Measurements from ENCODE around the gene TECRL.

Gene TECRL, protein sequence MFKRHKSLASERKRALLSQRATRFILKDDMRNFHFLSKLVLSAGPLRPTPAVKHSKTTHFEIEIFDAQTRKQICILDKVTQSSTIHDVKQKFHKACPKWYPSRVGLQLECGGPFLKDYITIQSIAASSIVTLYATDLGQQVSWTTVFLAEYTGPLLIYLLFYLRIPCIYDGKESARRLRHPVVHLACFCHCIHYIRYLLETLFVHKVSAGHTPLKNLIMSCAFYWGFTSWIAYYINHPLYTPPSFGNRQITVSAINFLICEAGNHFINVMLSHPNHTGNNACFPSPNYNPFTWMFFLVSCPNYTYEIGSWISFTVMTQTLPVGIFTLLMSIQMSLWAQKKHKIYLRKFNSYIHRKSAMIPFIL

DNA sequence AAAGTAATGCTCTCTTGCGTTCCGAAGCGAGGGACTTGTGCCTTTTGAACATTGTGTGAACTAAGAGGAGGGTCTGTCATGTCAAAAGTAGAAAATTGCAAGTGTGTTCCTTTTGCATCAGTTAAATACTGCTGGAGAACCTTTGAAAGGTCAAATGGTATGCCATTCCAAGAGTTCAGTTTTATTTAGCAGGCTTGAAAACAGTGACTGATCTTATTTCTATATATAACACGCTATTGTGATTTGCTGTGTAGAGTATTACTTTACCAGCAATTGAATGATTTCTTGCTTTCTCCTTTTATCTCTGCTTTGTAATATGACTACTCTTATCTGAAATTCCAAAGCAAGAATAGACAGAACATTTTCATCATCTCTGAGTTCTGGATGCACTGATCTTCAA is at the start of gene TECRL:
TSS of gene TECRL (minus strand) at position 151 of the 400 bp plus-strand sequence. CDS start at position 52, 99 bp downstream.
- DNase-seq, result no peak

DNA sequence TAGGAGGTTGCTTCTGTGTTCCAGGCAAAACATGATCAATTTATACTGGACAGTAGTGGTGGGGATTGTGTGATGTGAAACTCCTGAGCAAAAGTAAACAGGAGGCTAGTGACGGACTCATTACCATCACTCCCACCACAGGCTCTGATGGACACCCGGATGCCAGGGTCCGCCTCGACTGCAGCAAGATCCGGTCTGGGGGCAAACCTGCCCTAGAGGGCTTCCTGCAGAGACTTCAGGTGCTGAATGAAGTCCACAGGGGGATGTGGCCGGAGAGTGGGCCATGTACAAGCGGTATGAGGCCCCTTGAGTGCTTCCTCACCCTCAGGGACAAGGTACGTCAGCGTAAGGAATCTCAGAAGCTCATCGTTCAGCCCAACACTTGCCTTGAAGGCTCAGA is 23.4 kb upstream of the TECRL start:
- DNase-seq, result no peak

DNA sequence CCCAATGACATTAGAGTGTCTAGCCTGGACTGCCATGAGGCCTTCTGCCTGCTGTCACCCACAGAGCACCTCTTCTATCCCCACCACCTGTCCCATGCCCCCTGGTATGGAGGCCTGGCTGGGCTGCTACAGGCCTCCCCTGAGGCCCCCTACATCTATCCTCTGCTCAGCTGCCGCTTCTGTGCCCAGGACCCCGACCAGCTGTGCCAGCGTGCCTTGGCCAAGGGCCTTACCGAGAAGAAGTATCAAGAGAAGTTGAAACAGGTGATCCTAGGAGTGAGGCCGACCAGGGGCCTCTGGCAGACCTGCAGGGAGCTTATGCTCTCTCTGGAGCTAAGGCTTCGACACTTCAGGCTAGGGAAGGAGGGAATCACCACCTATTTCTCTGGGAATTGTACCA is 21.7 kb upstream of the TECRL start:
- DNase-seq, result no peak

DNA sequence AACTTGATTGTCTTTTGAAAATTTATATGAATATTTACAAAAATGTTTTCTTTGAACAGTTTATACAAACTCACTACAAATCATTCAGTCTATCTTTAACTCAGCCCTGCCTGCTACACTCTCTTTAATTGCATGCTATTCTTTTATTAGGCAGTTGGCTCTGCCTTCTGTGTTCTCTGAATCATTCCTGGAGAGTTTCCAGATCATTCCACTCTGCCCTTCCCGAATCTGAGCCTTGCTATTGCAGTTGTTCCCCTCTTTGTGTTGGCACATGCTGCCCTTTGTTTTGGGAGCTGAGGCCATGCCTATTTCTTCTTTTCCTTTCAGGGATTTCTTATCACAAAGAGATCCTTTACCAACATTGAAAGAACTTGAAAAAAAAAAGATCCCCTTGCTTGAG is 8.7 kb upstream of the TECRL start:
- DNase-seq, result no peak

DNA sequence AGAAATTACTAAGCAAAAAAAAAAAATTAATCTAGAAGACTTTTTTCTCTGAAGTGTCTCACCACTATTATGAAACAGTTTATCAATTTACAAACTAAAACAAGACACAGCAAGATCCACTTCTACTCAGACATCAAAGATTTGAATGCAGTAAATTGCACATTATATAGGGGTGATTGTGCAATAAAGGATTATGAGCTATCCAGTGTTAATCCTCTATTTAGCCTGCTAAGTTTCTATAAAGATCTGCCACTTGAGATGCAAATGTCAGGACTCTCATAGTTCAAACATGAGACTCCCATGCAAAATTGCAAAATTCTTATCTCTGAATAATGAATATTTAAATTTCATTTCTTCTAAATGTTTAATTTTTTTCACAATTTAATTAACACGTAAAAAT is 2.2 kb downstream of the TECRL start:
- no peak for DNase-seq

DNA sequence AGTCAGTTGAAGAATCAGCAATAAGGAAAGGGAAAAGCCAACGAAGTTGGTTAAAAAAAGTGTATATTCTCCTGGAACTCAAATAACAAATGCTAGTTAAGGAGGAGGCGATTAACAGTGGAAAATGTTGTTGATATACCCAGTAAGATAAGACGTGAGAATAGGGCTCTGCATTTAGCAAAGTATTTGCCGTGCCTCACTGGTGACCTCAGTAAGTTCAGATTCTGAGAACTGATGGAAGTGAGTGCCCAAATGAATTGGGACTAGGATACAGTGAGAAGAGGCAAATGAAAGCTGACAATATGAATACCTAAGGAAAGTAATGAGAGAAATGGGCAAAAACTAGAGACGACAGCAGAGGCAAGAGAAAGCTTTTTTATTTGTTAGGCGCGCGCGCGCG is 3.5 kb downstream of the TECRL start:
- DNase-seq, result no peak

DNA sequence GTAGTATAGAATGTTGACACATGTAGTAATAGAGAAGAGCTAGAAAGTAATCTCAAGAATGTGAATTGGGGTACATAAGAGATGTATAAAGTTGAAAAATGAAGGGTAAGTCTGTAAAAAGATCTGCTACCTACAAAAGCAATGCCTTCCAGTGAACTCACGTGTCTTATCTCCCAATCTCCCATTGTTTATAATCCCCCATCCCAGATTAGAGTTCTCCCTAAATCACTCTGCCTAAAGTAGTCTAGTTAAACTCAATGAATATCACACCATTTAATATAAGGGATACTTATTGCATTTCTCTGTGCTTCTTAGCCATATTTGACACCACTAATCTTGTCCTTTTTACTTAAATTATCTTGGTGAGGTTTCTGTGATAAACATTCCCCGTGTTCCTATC is 6.6 kb downstream of the TECRL start:
- DNase-seq, result no peak

DNA sequence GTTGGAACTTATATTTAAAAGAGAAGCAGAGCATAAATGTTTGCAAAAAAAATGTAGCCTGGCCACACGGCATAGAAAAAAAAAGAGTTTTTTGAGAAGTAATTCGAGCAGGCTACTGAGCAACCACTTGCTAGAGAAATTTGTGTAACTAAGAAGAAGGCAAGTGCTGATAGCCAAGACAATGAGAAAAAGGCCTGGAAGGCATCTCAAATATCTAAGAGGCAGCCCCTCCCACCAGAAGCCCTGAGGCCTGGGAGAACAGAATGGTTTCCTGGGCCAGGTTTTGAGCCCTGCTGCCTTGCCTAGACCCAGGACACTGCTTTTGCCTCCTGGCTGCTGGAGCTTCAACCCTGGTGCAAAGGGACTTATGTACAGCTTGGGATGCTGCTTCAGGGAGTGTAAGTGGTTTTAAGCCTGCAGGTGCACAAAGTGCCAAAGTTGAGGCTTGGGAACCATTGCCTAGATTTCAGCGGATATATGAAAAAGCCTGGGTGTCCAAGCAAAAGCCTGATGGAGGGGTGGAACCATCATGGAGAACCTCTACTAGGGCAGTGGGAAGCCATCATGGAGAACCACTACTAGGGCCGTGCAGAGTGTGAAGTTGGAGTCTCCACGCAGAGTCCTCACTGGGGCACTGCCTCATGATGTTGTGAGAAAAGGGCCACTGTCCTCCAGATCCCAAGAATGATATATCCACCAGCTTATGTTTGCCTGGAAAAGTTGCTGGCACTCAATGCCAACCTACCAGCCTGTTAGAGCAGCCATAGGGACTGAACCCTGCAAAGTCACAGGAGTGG is 9.7 kb downstream of the TECRL start:
- DNase-seq, result no peak

DNA sequence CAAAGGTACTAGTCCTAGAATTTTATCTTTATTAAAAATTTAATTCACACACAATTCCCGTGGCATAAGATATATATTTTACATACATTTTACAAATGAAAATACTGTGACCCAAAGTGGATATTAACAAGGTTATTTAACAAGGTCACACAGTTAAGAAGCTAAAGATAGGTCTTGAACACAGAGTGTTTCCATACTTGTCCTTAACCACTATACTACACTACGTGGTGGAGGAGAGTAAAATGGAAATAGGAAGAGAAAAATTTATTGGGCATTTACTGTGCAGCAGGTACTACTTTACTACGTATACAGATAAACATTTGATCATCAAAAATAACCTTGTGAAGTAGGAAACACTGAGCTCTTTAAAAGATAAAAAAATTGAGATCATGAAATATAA is 14.8 kb downstream of the TECRL start:
- DNase-seq, result no peak

DNA sequence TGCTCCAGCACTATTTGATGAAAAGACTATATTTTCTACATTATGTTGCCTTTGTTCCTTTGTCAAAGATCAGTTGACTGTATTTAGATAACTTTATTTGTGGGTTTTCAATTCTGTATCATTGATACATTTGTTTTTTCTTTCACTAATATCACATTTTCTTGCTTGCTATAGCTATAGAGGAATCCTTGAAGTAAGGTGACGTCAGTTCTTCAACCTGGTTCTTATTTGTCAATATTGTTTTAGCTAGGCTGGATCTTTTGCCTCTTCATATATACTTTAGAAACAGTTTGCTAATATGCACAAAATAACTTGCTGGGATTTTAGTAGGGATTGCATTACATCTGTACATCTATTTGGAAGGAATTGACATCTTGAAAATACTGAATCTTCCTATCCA is 21.0 kb downstream of the TECRL start:
- no peak for DNase-seq

DNA sequence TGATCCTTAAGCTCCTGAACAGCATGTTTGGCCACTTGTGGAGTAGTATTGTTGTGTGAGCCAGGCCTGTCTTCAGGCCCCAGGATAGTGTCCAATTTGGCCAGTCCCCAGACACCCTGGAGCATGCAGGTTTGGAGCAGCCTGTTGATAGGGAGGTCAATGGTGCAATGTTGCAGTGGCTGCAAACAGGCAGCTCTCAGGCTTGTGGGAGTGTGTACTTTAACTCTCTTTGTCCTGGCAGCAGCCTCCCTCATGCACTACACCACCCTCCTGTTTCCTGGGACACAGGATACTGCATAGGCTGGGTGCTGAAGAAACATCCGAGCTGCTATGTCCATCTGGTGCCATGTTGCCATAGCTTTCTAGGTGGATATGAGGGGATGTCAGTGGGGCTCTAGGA is 24.0 kb downstream of the TECRL start:
- no peak for DNase-seq

DNA sequence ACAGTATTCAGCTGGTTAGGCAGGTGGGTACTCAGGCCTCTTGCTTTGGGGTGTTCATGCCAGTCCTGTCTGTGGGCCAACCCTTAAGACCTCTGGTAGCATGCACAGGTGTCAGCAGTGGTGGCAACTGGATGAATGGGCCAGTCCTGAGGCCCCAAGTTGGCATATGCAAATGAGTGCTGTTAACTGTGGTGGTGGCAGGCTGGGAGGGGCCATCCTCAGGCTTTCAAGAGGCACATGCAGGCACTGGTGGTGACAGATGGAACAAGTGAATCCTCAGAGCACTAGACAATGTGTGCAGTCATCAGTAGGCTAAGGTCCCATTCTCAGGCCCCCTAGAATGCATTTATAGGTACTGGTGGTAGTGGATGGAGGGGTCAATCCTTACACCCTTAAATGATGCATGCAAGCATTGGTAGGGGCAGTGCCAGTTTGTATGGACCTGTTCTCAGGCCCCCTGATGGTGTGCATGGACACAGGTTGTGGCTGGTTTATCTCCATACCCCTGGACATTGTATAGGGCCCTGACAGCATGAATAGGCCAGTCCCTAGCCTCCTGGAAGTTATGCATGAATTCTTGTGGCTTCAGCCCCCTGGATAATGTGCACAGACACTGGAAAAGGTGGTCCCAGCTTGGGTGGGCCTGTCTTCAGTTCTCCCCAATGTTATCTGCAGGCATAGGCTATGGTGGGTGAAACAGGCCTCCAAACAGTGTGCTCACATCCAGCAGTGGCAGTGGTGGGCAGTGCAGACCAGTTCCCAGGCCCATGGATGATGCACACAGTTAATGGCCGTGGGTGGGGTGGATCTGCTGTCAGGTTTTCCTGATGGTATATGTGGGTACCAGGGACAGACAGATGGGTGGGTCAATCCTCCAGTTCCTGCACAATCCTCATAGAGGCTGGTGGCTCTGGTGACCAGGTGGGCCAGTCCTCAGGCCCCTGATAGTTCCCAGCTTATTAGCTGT is 24.7 kb downstream of the TECRL start:
- DNase-seq, result no peak

DNA sequence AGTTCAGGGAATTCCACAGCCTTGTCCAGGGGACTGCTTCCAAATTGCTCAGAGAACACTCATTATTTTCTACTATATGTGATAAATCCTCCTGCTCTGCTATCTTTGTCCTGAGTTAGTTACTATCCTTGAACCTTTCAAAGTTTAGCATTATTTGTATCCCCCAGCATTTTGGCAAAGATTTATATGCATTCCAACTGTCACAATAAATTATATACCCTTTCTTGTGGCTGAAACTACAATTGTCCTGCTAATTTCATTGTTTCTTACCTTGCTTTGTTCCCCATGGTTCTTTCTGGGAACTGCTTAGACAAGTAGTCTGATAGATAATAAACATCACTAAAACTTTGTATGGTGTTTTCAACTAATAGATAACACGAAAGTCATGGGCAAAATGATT is 40.5 kb downstream of the TECRL start:
- no peak for DNase-seq

DNA sequence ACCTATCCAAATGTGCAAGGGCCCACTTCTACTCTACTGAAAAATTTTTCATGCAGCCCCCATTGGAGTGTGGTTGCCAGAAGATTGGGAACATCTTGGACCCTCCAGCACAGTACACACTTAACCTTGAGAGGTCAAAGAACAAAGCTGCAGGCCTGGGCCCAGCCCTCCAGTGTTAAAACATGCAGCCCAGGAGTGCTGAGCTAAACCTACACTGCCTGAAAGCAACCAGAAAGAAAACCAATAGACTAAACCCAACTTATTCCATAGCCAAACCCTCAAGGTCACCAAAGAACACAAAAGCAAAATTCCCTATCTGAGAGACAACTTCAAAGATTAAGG is 47.9 kb downstream of the TECRL start:
- no peak for DNase-seq

DNA sequence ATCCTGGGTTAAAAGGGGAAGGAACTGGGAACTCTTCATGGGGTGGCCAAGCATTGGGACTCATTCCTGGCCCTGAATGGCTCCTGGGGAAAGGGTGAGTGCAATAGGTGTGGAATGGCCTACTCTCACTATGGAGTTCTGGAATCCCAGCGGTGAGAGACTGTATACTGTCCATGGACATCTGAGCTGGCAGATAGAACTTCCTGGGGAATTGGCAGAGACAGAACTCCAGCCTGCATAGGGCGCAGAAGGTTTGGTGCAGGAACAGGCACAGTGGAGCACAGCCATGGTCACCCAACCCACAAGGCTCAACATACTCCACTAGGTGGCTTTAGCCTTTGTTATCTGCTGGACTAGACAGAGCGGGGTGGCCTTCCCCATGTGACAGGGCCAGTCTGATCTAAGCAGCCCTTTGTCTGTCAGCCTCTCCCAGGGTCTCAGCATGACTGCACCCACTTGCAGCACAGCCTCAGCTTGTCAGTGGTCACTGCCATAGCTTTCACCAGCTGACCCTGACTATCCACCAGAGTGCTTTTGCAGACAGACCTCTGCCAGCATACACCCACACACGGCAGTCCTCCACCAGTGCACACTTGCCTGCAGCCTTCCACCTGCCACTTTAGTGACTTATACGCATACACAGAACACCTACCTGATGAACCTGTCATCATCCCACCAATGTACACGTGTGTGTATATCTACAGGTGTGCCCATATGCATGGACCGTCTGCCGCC is 48.4 kb downstream of the TECRL start:
- no peak for DNase-seq

DNA sequence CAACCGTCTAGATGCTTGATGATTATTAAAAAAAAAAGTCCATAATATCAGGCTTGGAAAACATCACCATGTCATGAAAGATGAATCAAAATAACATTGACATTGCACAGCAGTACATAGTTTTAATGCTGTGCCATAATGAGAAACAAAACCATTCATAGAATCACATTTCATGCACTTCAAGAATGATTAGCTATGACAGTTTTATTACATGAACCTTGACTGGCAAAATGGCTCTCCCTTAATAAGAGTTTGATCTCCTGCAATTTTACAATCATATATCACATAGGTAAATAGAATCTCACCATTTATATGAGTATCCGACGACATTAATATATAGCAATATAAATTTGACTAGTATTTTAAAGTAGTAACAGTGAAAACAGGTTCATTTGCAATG is 49.8 kb downstream of the TECRL start:
- no peak for DNase-seq

DNA sequence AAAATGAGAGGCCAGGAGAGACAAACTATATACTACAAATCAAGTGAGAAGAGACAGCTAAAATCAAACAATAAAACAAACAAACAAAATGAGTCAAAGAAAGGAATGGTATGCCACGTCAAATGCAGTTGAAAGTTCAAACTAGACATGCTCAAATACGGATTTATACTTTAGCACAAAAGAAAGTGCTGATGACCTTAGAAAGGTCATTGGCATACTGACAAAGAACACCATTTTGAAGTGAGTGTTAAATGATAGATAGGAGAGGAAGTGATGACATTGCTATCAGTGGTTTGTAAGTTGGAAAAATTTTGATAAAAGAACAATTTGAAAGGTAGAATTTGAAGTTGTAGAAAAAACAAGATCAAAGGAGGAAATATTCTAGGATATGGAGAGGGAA is 55.3 kb downstream of the TECRL start:
- no peak for DNase-seq

DNA sequence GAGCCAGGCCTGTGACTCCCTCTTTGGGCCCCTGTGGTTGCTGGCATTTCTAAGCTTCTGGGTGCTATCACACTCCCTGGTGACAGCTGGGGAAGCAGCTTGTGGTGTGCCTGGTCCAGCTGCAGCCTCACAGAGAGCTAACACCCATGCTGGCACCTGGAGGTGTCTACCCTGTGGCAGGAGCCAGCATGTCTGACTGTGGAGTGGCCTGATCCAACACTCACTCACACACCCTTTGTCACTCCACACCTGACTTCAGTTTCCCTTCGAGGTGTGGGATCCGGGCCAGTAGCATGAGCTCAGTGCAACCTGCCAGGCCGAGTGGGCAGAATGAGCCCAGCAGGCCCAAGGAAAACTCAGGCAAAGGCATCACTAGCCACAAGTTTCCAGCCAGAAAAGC is 67.5 kb downstream of the TECRL start:
- DNase-seq, result no peak

DNA sequence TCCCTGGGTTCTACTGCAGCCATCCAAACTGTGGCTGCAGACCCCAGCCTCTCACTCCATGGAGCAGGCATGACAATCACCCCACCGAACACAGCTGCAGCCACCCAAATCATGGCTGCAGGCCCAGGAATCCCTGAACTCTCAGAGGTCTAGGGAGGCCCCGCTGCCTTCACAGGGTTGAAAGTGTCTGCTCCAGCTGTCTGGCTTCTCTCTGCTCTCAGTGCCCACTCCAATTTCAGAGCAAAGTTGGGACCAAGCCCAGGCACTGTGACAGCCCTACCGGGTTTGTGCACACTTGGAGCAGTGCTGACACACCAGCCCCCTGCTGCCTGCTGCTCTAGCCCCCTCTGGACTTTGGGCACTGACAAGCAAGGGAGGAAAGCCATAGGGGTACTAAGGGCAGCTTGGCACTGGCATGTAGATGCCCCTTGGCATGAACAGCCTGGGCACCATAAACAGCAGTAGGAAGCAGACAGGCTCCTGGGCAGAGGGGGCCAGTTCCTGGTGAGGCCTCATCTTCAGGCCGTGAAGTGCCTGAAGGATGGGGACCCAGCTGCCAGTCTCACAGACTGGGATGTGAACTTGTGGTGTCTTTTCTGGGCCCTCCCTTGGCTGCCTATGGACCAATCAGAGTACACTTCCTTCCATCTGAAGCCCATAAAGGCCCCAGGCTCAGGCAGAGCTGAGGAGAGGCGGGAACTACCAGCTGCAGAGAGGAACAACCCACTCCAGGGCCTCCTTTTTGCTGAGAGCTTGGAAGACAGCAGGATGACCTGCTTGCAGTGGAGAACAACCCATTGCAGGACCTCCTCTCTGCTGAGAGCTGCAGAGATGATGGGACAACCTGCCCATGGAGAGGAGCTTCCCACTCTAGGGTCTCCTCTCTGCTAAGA is 68.8 kb downstream of the TECRL start:
- DNase-seq, result no peak

DNA sequence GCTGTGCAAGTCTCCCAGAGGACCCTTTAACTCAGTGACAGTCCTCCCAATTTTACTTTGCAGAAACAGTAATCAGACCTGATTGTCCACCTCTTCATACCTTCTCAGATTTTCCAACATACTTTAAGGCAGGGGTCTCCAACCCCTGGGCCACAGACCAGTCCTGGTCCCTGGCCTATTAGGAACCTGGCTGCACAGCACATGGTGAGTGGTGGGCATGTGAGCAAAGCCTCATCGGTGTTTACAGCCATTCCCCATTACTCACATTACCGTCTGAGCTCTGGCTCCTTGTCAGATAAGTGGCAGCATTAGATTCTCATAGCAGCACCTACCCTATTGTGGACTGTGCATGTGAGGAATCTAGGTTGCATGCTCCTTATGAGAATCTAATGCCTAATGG is 74.3 kb downstream of the TECRL start:
- DNase-seq, result no peak

DNA sequence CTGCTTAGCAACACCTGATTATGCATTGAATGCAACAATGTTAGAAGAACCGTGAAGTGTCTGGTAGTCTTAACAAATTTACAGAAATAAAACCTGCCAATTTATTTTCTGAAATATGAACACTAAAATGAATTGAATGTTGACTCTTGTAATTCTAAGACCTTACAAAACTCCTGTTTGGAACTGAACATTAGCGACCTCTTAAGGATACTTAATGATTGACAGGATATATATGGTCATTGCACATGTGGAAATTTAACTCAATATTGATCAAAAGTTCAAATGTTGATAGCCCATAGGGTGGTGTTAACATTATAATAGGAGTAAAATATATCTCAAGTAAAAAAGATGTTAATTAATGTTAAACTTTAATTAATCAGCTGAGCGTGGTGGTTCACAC is 79.1 kb downstream of the TECRL start:
- DNase-seq, result no peak

DNA sequence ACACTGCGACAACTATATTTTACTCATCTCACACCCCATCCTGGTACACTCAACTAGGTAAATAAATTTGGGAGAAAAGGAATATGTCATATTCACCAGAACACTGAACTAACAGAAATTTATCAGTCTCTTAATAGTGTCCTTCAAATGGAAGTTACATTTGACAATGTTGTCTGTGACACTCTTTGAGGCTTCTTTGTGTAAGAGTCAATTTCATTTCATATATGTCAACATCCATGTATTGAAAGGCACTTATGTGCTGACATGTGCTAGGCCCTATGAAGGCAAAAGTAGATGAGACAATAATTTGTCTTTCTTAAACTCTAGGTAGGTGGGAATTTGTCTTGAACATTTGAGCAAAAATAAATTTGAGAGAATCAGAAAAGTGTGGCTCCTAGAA is 82.0 kb downstream of the TECRL start:
- DNase-seq, result no peak
